GM13977 (cell line): ENCODE data around the gene NT5DC2.

Experiments
- DNase-seq: peaks from one replicate; pipeline ENCODE4 v3.0.0; 2012; ENCODE audit warnings: low spot score
- CTCF ChIP-seq: IDR thresholded peaks from 2 replicates; pipeline ENCODE4 v1.5.1; 2012; ENCODE audit warnings: mild to moderate bottlenecking, control low read depth; ENCODE audit not compliant: insufficient read depth; ENCODE audit errors: extremely low read depth, missing control alignments
- in situ Hi-C: fragments of 300-500 bp; cut with MboI; formaldehyde crosslinking; loops from one replicate; pipeline ENCODE4 v1.12.0; 2022; ENCODE audit warnings: low sequenced_read_pairs, low pct_unique_long_range_greater_than_20kb, mixed read lengths, inconsistent platforms; ENCODE audit not compliant: unreplicated experiment

The NT5DC2 gene

GRCh38 chr3:52494445-52494844, 39.2 kb downstream of the NT5DC2 start:
- TF ChIP-seq CTCF, result no peak
- DNase-seq, result no peak
- in situ Hi-C loops, result no loop called here

- no peak for TF ChIP-seq CTCF
- in situ Hi-C loops, result no loop called here
- no peak for DNase-seq
Observed at GRCh38 chr3:52493232-52494017, 40.2 kb downstream of the NT5DC2 start.

GRCh38 chr3:52492059-52492458, 41.6 kb downstream of the NT5DC2 start:
- TF ChIP-seq CTCF, result no peak
- in situ Hi-C loops, result no loop called here
- DNase-seq, result no peak

GRCh38 chr3:52490939-52491526, 42.6 kb downstream of the NT5DC2 start:
- DNase-seq, result no peak
- TF ChIP-seq CTCF, result no peak
- in situ Hi-C loops, result no loop called here

GRCh38 chr3:52490035-52490938, 43.4 kb downstream of the NT5DC2 start:
- in situ Hi-C loops, result no loop called here
- DNase-seq, result no peak
- no peak for TF ChIP-seq CTCF

GRCh38 chr3:52489453-52489852, 44.2 kb downstream of the NT5DC2 start:
- TF ChIP-seq CTCF, result no peak
- DNase-seq, result no peak
- in situ Hi-C loops, result no loop called here
